Spleen (tissue), 11 donors: ENCODE data around the gene AGFG1. TPM values are rescaled to one million over a fixed set of nuclear protein-coding genes. Genes with fewer than 3 reads are reported as not detected.

ENCODE experiments used
- DNase-seq: peaks from one replicate; pipeline ENCODE4 v3.0.0-alpha.2; 2020
- H3K27ac ChIP-seq, 8 donors: fragments of 200-600 bp; sonication (generic) in 7 of 8; 1 replicate in 4 of 8; 2 replicates in 4 of 8; pipeline versions ENCODE4 v1.5.0 to v1.8.0; 2016 to 2021; ENCODE audit warnings: inconsistent platforms in 4 of 8, mild to moderate bottlenecking in 4 of 8, moderate library complexity in 1 of 8
- H3K27me3 ChIP-seq, 7 donors: fragments of 200-600 bp; sonication (generic) in 6 of 7; replicated peaks in 1 of 7; 1 replicate in 4 of 7; 2 replicates in 3 of 7; pipeline versions ENCODE4 v1.5.0 to v1.8.0; 2016 to 2021; ENCODE audit warnings: inconsistent platforms in 3 of 7, mild to moderate bottlenecking in 1 of 7
- H3K36me3 ChIP-seq, 6 donors: fragments of 200-600 bp; sonication (generic) in 5 of 6; 1 replicate in 4 of 6; 2 replicates in 2 of 6; pipeline versions ENCODE4 v1.5.0 to v1.8.0; 2016 to 2021; ENCODE audit warnings: inconsistent platforms in 2 of 6
- H3K4me1 ChIP-seq, 6 donors: fragments of 200-600 bp; sonication (generic) in 5 of 6; 1 replicate in 3 of 6; 2 replicates in 3 of 6; pipeline versions ENCODE4 v1.5.0 to v1.8.0; 2016 to 2021; ENCODE audit warnings: inconsistent platforms in 3 of 6
- H3K4me3 ChIP-seq, 8 donors: fragments of 200-600 bp; sonication (generic) in 7 of 8; 1 replicate in 4 of 8; 2 replicates in 4 of 8; pipeline versions ENCODE4 v1.5.0 to v1.8.0; 2016 to 2021; ENCODE audit warnings: inconsistent platforms in 4 of 8, mild to moderate bottlenecking in 4 of 8, moderate library complexity in 2 of 8
- H3K9me3 ChIP-seq, 8 donors: fragments of 200-600 bp; sonication (generic) in 7 of 8; 1 replicate in 4 of 8; 2 replicates in 4 of 8; pipeline versions ENCODE4 v1.5.0 to v1.8.0; 2016 to 2021; ENCODE audit warnings: inconsistent platforms in 4 of 8
- POLR2A ChIP-seq, 3 donors: fragments of 450-650 bp; IDR thresholded peaks; one replicate each; pipeline ENCODE4 v1.5.1; 2017; ENCODE audit warnings: antibody characterized with exemption in 3 of 3, mild to moderate bottlenecking in 1 of 3
- POLR2AphosphoS5 ChIP-seq, 3 donors: sonication (generic); formaldehyde crosslinking; IDR thresholded peaks; one replicate each; pipeline ENCODE4 v1.5.1; 2017; ENCODE audit warnings: antibody characterized with exemption in 3 of 3
- WGBS, 5 donors: extraction: QIAGEN DNeasy Blood & Tissue Kit in 3 of 5; methylation state at CpG; one replicate each; pipeline versions ENCODE4 v1.1.5 to v1.1.7; 2013 to 2018; 5-methylcytosine and 5-hydroxymethylcytosine counted together
- intact Hi-C: fragments of 100-400 bp; cut with DNase I; formaldehyde crosslinking; loops from one replicate; pipeline ENCODE4 v1.15.0; 2023; ENCODE audit warnings: low total_unique reads
- microRNA-seq, 3 donors: library from miRNA; unstranded; fragments of <30 nt; microRNA quantifications; one replicate each; pipeline versions ENCODE4 to v1.1.0, GENCODE V29; 2019 to 2020
- polyA plus RNA-seq, 3 donors: library from polyadenylated mRNA; stranded (reverse); fragments of 200-250 nt; gene quantifications; one replicate each; pipeline ENCODE4 v1.2.1, GENCODE V29; 2013
- total RNA-seq, 7 donors: library from RNA; depleted of rRNA in 3 of 7; stranded (reverse); fragments of >200 nt in 3 of 7; fragmentation: NEBNext Ultra II Directional in 4 of 7; extraction: Animal tissue kit (Norgen Biotek cat#: 25700) in 4 of 7; gene quantifications; one replicate each; pipeline versions ENCODE4 v1.1.0 to v1.2.1, GENCODE V29; 2016 to 2021
- TF ChIP-seq, protein P1 (sequence below), 11 experiments: fragments of 200-600 bp in 7 of 11; fragments of 450-650 bp in 4 of 11; sonication (generic) in 4 of 11; IDR thresholded peaks in 8 of 11; conservative IDR thresholded peaks in 3 of 11; 1 replicate in 7 of 11; 2 replicates in 4 of 11; pipeline versions ENCODE4 v1.4.0 to v1.8.0; 2016 to 2021; ENCODE audit warnings: antibody characterized with exemption in 11 of 11, inconsistent platforms in 4 of 11, mild to moderate bottlenecking in 1 of 11
- donor health status: healthy with polysubstance abuse.
- donor health status: DM: no; HTN: no; CAD: no; lungs with moderate emphysema.
- donor health status: DM: no; HTN: no; CAD: no.
- donor health status: Bipolar disorder and iron deficiency.
- donor health status: healthy.
- donor health status: DM: no; HTN: no; CAD: no.
- donor health status: DM: yes; HTN: yes; CAD: no.

AGFG1 gene
- total and polyA plus RNA-seq, 10 donors, result 23.6 to 111 (median 79.1) TPM

DNA sequence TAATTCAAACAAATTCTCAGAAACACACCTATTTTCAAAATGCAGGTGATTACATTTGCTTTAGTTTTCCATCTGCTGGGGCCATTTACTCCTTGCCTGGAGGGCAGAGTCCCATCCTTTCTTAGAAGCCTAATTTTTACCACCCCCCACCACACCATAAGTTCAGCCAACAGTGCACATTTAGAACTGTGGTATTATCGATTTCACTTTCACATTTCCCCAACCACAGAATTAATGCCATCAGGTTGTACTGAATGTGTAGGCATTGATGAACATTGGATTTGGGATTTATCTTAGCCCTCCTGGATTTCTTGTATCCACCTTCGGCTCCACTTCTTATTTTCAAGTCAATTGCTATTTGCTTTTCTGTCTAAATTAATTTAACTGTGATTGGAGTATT, 138.2 kb downstream of the AGFG1 start:
- H3K9me3 ChIP-seq, result no peaks in the 10 kb centered on the region
- no peak overlapping the region for H3K27ac ChIP-seq
- TF ChIP-seq POLR2A (IDR thresholded peaks at IDR 0.05) (no peak), POLR2AphosphoS5 (IDR thresholded peaks at IDR 0.05) (no peak)
- TF ChIP-seq, protein P1, sequence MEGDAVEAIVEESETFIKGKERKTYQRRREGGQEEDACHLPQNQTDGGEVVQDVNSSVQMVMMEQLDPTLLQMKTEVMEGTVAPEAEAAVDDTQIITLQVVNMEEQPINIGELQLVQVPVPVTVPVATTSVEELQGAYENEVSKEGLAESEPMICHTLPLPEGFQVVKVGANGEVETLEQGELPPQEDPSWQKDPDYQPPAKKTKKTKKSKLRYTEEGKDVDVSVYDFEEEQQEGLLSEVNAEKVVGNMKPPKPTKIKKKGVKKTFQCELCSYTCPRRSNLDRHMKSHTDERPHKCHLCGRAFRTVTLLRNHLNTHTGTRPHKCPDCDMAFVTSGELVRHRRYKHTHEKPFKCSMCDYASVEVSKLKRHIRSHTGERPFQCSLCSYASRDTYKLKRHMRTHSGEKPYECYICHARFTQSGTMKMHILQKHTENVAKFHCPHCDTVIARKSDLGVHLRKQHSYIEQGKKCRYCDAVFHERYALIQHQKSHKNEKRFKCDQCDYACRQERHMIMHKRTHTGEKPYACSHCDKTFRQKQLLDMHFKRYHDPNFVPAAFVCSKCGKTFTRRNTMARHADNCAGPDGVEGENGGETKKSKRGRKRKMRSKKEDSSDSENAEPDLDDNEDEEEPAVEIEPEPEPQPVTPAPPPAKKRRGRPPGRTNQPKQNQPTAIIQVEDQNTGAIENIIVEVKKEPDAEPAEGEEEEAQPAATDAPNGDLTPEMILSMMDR (IDR thresholded peaks at IDR 0.05 in 8 of 11, conservative IDR thresholded peaks at IDR 0.05 in 3 of 11), result no peak
- peaks cover 0 to 33% (median 0%) of the 10 kb centered on the region in 7 donors for H3K27me3 ChIP-seq
- DNase-seq, result no peak
- peaks cover 0 to 22% (median 8%) of the 10 kb centered on the region in 6 donors for H3K4me1 ChIP-seq
- 68 to 77% (median 74%) methylated on average over 2 of the region's 2 CpGs for WGBS, 5 donors
- H3K36me3 ChIP-seq, result no peaks in the 10 kb centered on the region
- no peak overlapping the region for H3K4me3 ChIP-seq
- intact Hi-C loops, result no loop called here

Small RNAs within 50 kb of the gene (microRNA-seq; reads per million reads assigned to microRNA genes)
- 0 to 1.4 (median 1.1) reads per million in 3 donors for gene MIR5703

Other genes with a start within 250 kb of the AGFG1 start
- 100 to 1,000 TPM in 3 of 7 donors, 10 to 100 TPM in 4; 59.3 to 134 (median 62.9) TPM for gene MFF, start 146.9 kb upstream of the AGFG1 start, total RNA-seq
- 10 to 100 TPM; 74.3 to 78.7 (median 76.6) TPM for gene MFF, start 146.9 kb upstream of the AGFG1 start, polyA plus RNA-seq
- gene TM4SF20, start 92.8 kb upstream of the AGFG1 start, total RNA-seq, result not detected
- gene TM4SF20, start 92.8 kb upstream of the AGFG1 start, polyA plus RNA-seq, result not detected
- not detected for gene SCYGR1, start 84.2 kb upstream of the AGFG1 start, total RNA-seq
- gene SCYGR1, start 84.2 kb upstream of the AGFG1 start, polyA plus RNA-seq, result not detected
- not detected for gene SCYGR2, start 126.7 kb downstream of the AGFG1 start, total RNA-seq
- not detected for gene SCYGR2, start 126.7 kb downstream of the AGFG1 start, polyA plus RNA-seq
- not detected for gene SCYGR3, start 142.7 kb downstream of the AGFG1 start, total RNA-seq
- gene SCYGR3, start 142.7 kb downstream of the AGFG1 start, polyA plus RNA-seq, result not detected
- not detected for gene SCYGR4, start 145.3 kb downstream of the AGFG1 start, total RNA-seq
- gene SCYGR4, start 145.3 kb downstream of the AGFG1 start, polyA plus RNA-seq, result under 1 TPM in 1 of 3 donors, not detected in 2; 0.04 TPM
- not detected for gene SCYGR5, start 194.6 kb downstream of the AGFG1 start, total RNA-seq
- not detected for gene SCYGR5, start 194.6 kb downstream of the AGFG1 start, polyA plus RNA-seq
- gene SLC19A3, start 245.9 kb downstream of the AGFG1 start, total RNA-seq, result under 1 TPM in 2 of 7 donors, not detected in 5; 0.19 to 0.23 TPM
- gene SLC19A3, start 245.9 kb downstream of the AGFG1 start, polyA plus RNA-seq, result under 1 TPM; 0.06 to 0.15 (median 0.11) TPM